Small intestine (tissue), 7 donors: ENCODE results near the gene MYH1. TPM values are rescaled to one million over a fixed set of nuclear protein-coding genes. Genes with fewer than 3 reads are reported as not detected.
"Not testable (repeated sequence)": the region's sequence is repeated elsewhere in the genome, so short reads cannot be mapped to it uniquely, and the experiment has no call there.

Experiments used
- DNase-seq, 2 donors: peaks; one replicate each; pipeline versions ENCODE4 v3.0.0 to v3.0.0-alpha.2; 2013
- FAIRE-seq: peaks from 2 replicates; lab custom pipeline; 2012; peaks lifted over from hg19 to GRCh38; lab: Jason Lieb, UNC
- H3K27ac ChIP-seq, 3 donors: one replicate each; pipeline ENCODE4 v1.5.1; 2013; ENCODE audit warnings: low read length in 2 of 3, mild to moderate bottlenecking in 2 of 3, control low read depth in 1 of 3, inconsistent platforms in 1 of 3, low read depth in 1 of 3, moderate library complexity in 1 of 3
- H3K27me3 ChIP-seq, 3 donors: one replicate each; pipeline ENCODE4 v1.6.1; 2013; ENCODE audit warnings: low read length in 3 of 3, inconsistent platforms in 1 of 3; ENCODE audit not compliant: control insufficient read depth in 3 of 3, insufficient read depth in 3 of 3
- H3K36me3 ChIP-seq, 3 donors: one replicate each; pipeline ENCODE4 v1.6.1; 2013; ENCODE audit warnings: low read length in 3 of 3, inconsistent platforms in 1 of 3, low read depth in 1 of 3, mild to moderate bottlenecking in 1 of 3, moderate library complexity in 1 of 3; ENCODE audit not compliant: control insufficient read depth in 3 of 3, insufficient read depth in 2 of 3
- H3K4me1 ChIP-seq, 3 donors: one replicate each; pipeline ENCODE4 v1.6.1; 2013; ENCODE audit warnings: low read length in 2 of 3, inconsistent platforms in 1 of 3, low read depth in 1 of 3, mild to moderate bottlenecking in 1 of 3, moderate library complexity in 1 of 3; ENCODE audit not compliant: control insufficient read depth in 3 of 3, insufficient read depth in 2 of 3
- H3K4me3 ChIP-seq, 3 donors: one replicate each; pipeline ENCODE4 v1.5.1; 2013; ENCODE audit warnings: low read length in 3 of 3, control low read depth in 1 of 3, inconsistent platforms in 1 of 3, low read depth in 1 of 3, mild to moderate bottlenecking in 1 of 3, moderate library complexity in 1 of 3
- H3K9me3 ChIP-seq, 2 donors: one replicate each; pipeline ENCODE4 v1.6.1; 2013; ENCODE audit warnings: low read depth in 1 of 2, low read length in 1 of 2; ENCODE audit not compliant: control insufficient read depth in 2 of 2, insufficient read depth in 1 of 2
- WGBS, 3 donors: extraction: QIAGEN DNeasy Blood & Tissue Kit; methylation state at CpG; one replicate each; pipeline ENCODE4 v1.1.7; 2013; 5-methylcytosine and 5-hydroxymethylcytosine counted together
- polyA plus RNA-seq, 4 donors: library from polyadenylated mRNA; stranded (reverse) in 3 of 4; unstranded in 1 of 4; fragments of 200-250 nt in 3 of 4; fragments of 120-200 nt in 1 of 4; gene quantifications; one replicate each; pipeline versions ENCODE4 v1.2.1 to v1.2.3, GENCODE V29; 2013
- donor health status: healthy with polysubstance abuse.
- donor health status: control.
- donor health status: control.
- donor health status: Bipolar disorder and iron deficiency.
- donor health status: healthy.

MYH1 gene
- polyA plus RNA-seq, 4 donors = under 0.01 to 0.27 (median 0.13) TPM

- WGBS, 3 donors = 68 to 74% (median 71%) methylated on average over 6 of the region's 6 CpGs
- H3K4me1 ChIP-seq = no peaks in the 10 kb centered on the region
- H3K4me3 ChIP-seq = no peak overlapping the region
- H3K36me3 ChIP-seq = no peaks in the 10 kb centered on the region
- DNase-seq = no peak
- H3K9me3 ChIP-seq = no peaks in the 10 kb centered on the region
- H3K27me3 ChIP-seq = no peaks in the 10 kb centered on the region
- H3K27ac ChIP-seq = no peak overlapping the region
- FAIRE-seq = no peak
Measured at GRCh38 chr17:10547351-10547750, 29.0 kb upstream of the MYH1 start.

- DNase-seq, H3K27ac ChIP-seq, H3K27me3 ChIP-seq, H3K4me3 ChIP-seq, H3K36me3 ChIP-seq, H3K4me1 ChIP-seq, FAIRE-seq: not testable (repeated sequence)
- H3K9me3 ChIP-seq = peaks cover 0 to 15% of the 10 kb centered on the region in 2 donors
- 66 to 84% (median 69%) methylated on average over 5 of the region's 5 CpGs for WGBS, 3 donors
Measured at GRCh38 chr17:10543486-10543885, 25.1 kb upstream of the MYH1 start.

GRCh38 chr17:10541179-10541578, 22.8 kb upstream of the MYH1 start:
- not testable (repeated sequence) for H3K27ac ChIP-seq, H3K4me3 ChIP-seq, FAIRE-seq, H3K27me3 ChIP-seq, H3K36me3 ChIP-seq, H3K4me1 ChIP-seq, DNase-seq
- H3K9me3 ChIP-seq = peaks cover 0 to 15% of the 10 kb centered on the region in 2 donors
- WGBS, 3 donors = 91 to 96% (median 95%) methylated on average over 6 of the region's 6 CpGs

- no peaks in the 10 kb centered on the region for H3K27me3 ChIP-seq
- no peak overlapping the region for H3K27ac ChIP-seq
- H3K4me1 ChIP-seq = no peaks in the 10 kb centered on the region
- 60 to 78% (median 78%) methylated on average over 1 of the region's 1 CpG for WGBS, 3 donors
- FAIRE-seq (no peak), DNase-seq (no peak)
- no peaks in the 10 kb centered on the region for H3K9me3 ChIP-seq
- H3K4me3 ChIP-seq = no peak overlapping the region
- no peaks in the 10 kb centered on the region for H3K36me3 ChIP-seq
Measured at GRCh38 chr17:10532026-10532425, 13.7 kb upstream of the MYH1 start.

- no peak overlapping the region for H3K27ac ChIP-seq
- no peaks in the 10 kb centered on the region for H3K4me1 ChIP-seq
- no peaks in the 10 kb centered on the region for H3K36me3 ChIP-seq
- FAIRE-seq (no peak), DNase-seq (no peak)
- H3K9me3 ChIP-seq = no peaks in the 10 kb centered on the region
- no peak overlapping the region for H3K4me3 ChIP-seq
- H3K27me3 ChIP-seq = no peaks in the 10 kb centered on the region
- WGBS, 3 donors = 84 to 88% (median 85%) methylated on average over 6 of the region's 6 CpGs
Measured at GRCh38 chr17:10527419-10527818, 9.1 kb upstream of the MYH1 start.

- Histone ChIP-seq H3K36me3 (no peaks in the 10 kb centered on the region), H3K4me1 (no peaks in the 10 kb centered on the region), H3K9me3 (no peaks in the 10 kb centered on the region), H3K4me3 (no peak overlapping the region), H3K27ac (no peak overlapping the region), H3K27me3 (no peaks in the 10 kb centered on the region)
- DNase-seq (no peak), FAIRE-seq (no peak)
- 90 to 93% (median 91%) methylated on average over 11 of the region's 11 CpGs for WGBS, 3 donors
Measured at GRCh38 chr17:10526517-10526916, 8.2 kb upstream of the MYH1 start.

- Histone ChIP-seq H3K4me3 (no peak overlapping the region), H3K4me1 (no peaks in the 10 kb centered on the region), H3K27me3 (no peaks in the 10 kb centered on the region), H3K27ac (no peak overlapping the region), H3K9me3 (no peaks in the 10 kb centered on the region), H3K36me3 (no peaks in the 10 kb centered on the region)
- WGBS, 3 donors = 89 to 90% (median 89%) methylated on average over 7 of the region's 7 CpGs
- FAIRE-seq (no peak), DNase-seq (peak in 1 of 2 donors; percentile 37)
Measured at GRCh38 chr17:10523064-10523463, 4.7 kb upstream of the MYH1 start.

GRCh38 chr17:10521949-10522348, 3.6 kb upstream of the MYH1 start:
- no peak for FAIRE-seq
- Histone ChIP-seq H3K4me1 (no peaks in the 10 kb centered on the region), H3K9me3 (no peaks in the 10 kb centered on the region), H3K36me3 (no peaks in the 10 kb centered on the region), H3K4me3 (no peak overlapping the region), H3K27ac (no peak overlapping the region), H3K27me3 (no peaks in the 10 kb centered on the region)
- no peak for DNase-seq

GRCh38 chr17:10516638-10517037, 1.7 kb downstream of the MYH1 start:
- no peak overlapping the region for H3K27ac ChIP-seq

More at GRCh38 chr17:10516638-10517037, 1.7 kb downstream of the MYH1 start:
- H3K9me3 ChIP-seq = no peaks in the 10 kb centered on the region
- no peak for DNase-seq
- no peak overlapping the region for H3K4me3 ChIP-seq
- H3K36me3 ChIP-seq = no peaks in the 10 kb centered on the region
- H3K27me3 ChIP-seq = no peaks in the 10 kb centered on the region
- H3K4me1 ChIP-seq = no peaks in the 10 kb centered on the region
- no peak for FAIRE-seq
